Stimulated activated CD8-positive, alpha-beta memory T cell treated with anti-CD3 and anti-CD28 coated beads, Interleukin-4, amount 100 ng/mL, for 24 hours (primary cell): ENCODE measurements around the gene COX6B1.
A peak's percentile ranks its signal among the peaks of the same experiment; 100 is the strongest.
"Not testable (repeated sequence)": the region's sequence is repeated elsewhere in the genome, so short reads cannot be mapped to it uniquely, and the experiment has no call there.

Experiments used
- DNase-seq: peaks from one replicate; pipeline ENCODE4 v3.0.0-alpha.2; 2020; ENCODE audit warnings: low read depth

COX6B1 gene

GRCh38 chr19:35665604-35666003, 17.5 kb downstream of the COX6B1 start:
- no peak for DNase-seq

- no peak for DNase-seq
Measured at GRCh38 chr19:35666251-35666913, 18.3 kb downstream of the COX6B1 start, which contains the start of gene UPK1A. Gene UPK1A (plus strand): TSS chr19:35666517. CDS start chr19:35666813, 296 bp downstream.

- no peak for DNase-seq
Measured at GRCh38 chr19:35669566-35669965, 21.4 kb downstream of the COX6B1 start.

GRCh38 chr19:35669974-35670373, 21.9 kb downstream of the COX6B1 start:
- DNase-seq: no peak

- no peak for DNase-seq
Measured at GRCh38 chr19:35670686-35671085, 22.6 kb downstream of the COX6B1 start.

GRCh38 chr19:35671818-35672217, 23.7 kb downstream of the COX6B1 start:
- no peak for DNase-seq

- peak; percentile 25 for DNase-seq
Measured at GRCh38 chr19:35673121-35673804, 25.1 kb downstream of the COX6B1 start.

- no peak for DNase-seq
Measured at GRCh38 chr19:35675589-35676140, 27.5 kb downstream of the COX6B1 start.

- no peak for DNase-seq
Measured at GRCh38 chr19:35689836-35690235, 41.7 kb downstream of the COX6B1 start.

- not testable (repeated sequence) for DNase-seq
Measured at GRCh38 chr19:35691106-35691505, 43.0 kb downstream of the COX6B1 start.

GRCh38 chr19:35692010-35692409, 43.9 kb downstream of the COX6B1 start:
- DNase-seq: no peak

- DNase-seq: no peak
Measured at GRCh38 chr19:35693422-35693821, 45.3 kb downstream of the COX6B1 start.

- DNase-seq: peak; percentile 78
Measured at GRCh38 chr19:35693835-35694599, 45.9 kb downstream of the COX6B1 start.

GRCh38 chr19:35695895-35696422, 47.8 kb downstream of the COX6B1 start:
- no peak for DNase-seq

GRCh38 chr19:35696835-35697234, 48.7 kb downstream of the COX6B1 start:
- DNase-seq: no peak

GRCh38 chr19:35702223-35703012, 54.3 kb downstream of the COX6B1 start:
- peak; percentile 88 for DNase-seq

GRCh38 chr19:35703343-35703742, 55.2 kb downstream of the COX6B1 start:
- no peak for DNase-seq

GRCh38 chr19:35704218-35704617, 56.1 kb downstream of the COX6B1 start, which contains the start of gene ZBTB32:
Gene ZBTB32 (plus strand): TSS chr19:35704558. CDS start chr19:35714627, 10,069 bp downstream.
- no peak for DNase-seq
